Measurements from ENCODE around the gene ZNF853.

The ZNF853 gene

DNA sequence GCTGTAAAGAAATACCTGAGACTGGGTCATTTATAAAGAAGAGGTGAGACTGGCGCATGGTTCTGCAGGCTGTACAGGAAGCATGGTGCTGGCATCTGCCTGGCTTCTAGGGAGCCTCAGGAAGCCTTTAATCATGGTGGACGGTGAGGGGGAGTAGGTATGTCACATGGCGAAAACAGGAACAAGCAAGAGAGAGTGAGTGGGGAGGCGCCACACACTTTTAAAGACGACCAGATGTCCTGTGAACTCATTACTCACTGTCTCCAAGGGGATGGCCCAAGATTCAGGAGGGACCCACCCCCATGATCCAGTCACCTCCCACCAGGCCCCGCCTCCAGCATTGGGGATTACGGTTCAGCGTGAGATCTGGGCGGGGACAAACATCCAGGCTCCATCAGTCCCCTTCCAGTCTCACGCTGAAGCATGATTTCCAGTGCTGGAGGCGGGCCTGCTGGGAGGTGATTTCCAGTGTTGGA lies 24.9 kb downstream of the ZNF853 start:
- no peak overlapping the region for H3K4me3 ChIP-seq (ENCODE audit: low read depth, low read length)
- TF ChIP-seq, protein P1, sequence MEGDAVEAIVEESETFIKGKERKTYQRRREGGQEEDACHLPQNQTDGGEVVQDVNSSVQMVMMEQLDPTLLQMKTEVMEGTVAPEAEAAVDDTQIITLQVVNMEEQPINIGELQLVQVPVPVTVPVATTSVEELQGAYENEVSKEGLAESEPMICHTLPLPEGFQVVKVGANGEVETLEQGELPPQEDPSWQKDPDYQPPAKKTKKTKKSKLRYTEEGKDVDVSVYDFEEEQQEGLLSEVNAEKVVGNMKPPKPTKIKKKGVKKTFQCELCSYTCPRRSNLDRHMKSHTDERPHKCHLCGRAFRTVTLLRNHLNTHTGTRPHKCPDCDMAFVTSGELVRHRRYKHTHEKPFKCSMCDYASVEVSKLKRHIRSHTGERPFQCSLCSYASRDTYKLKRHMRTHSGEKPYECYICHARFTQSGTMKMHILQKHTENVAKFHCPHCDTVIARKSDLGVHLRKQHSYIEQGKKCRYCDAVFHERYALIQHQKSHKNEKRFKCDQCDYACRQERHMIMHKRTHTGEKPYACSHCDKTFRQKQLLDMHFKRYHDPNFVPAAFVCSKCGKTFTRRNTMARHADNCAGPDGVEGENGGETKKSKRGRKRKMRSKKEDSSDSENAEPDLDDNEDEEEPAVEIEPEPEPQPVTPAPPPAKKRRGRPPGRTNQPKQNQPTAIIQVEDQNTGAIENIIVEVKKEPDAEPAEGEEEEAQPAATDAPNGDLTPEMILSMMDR (IDR thresholded peaks at IDR 0.05; ENCODE audit: low read depth, low read length) = no peak

DNA sequence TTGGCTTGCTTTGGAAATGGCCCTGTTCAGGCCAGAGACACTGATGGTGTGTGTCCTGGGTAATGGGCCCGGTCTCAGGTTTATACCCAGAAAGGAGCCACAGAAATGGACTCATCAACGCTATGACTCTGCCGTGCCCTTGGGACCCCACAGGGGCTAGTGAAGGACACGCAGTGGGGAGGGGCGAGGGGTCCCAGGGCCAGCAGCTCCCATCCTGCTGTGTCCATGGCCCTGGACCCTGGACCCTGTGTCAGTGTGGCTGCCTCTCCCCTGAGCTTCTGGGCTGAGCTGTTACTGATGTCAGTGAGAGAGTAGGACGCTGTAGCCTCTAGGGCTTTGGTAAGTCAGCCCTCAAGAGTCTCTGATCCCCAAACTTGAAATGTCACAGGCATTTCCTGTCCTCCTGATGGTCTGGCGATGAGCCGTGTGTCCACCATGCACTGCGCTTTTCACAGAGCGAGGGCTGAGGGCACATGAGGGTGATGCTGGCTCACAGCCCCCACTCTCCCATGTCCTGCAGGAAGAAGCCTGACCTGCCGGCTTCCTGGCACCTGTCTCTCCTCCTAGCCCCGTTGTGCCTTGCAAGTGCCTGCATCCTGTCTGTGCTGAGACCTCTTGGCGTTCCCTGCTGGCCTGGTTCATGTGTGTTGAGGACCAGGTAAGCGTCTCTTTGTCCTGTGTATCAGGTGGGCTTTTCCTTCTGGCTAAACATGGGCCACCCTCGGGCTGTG lies 26.1 kb downstream of the ZNF853 start:
- TF ChIP-seq, protein P1 (IDR thresholded peaks at IDR 0.05; ENCODE audit: low read depth, low read length) = no peak
- no peak overlapping the region for H3K4me3 ChIP-seq (ENCODE audit: low read depth, low read length)

DNA sequence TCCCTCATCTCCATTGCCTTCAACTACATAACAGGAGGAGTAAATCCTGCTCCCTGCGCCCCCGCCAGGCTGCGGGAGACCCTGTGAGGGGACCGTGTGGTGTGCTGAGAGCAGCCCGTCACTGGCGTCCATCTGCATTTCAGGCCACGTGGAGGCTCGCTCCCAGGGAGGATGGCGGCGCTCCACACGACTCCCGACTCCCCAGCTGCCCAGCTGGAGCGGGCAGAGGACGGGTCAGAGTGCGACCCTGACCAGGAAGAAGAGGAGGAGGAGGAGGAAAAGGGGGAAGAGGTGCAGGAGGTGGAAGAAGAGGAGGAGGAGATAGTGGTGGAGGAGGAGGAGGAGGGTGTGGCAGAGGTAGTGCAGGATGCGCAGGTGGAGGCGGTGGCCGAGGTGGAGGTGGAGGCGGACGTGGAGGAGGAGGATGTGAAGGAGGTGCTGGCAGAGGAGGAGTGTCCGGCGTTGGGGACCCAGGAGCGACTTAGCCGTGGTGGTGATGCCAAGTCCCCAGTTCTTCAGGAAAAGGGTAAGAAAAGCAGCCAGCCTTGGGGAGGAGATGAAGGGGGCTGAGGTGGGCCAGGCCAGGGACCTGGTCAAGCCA lies 26.9 kb downstream of the ZNF853 start:
- H3K4me3 ChIP-seq (ENCODE audit: low read depth, low read length) = no peak overlapping the region
- TF ChIP-seq, protein P1 (IDR thresholded peaks at IDR 0.05; ENCODE audit: low read depth, low read length) = no peak

DNA sequence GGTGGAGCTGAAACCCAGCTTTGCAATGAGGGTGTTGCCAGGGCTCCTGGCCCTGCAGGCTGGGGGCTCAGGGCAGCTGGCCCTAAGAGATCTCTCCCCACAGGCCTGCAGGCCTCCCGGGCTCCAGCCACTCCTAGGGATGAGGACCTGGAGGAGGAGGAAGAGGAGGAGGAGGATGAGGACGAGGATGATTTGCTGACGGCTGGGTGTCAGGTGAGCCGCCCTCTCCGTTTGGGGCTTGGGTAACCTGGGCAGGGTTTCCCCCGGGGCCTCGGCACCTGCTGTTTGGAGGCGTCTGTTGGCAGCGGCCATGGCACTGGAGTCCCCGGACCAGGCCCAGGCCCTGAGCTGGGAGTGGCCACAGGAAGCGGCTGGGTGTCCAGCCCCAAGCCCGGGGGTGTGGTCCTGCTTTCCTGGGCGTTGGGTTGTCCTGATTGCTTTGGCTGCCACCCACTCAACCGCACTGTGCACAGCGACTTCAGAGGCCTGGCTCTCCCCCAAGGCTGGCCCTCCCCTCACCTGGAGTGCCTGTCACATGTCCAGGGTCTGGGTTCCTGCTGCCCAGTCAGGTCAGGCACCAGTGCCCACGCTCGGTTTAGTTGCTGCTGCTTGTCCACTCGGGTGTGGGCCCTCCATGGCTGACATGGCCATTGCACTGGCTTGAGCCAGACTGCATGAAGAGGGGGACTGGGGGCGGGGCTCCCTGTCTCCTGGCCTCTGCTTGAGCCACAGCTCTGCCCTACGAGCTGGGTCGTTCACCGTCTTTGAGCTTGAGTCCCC lies 27.6 kb downstream of the ZNF853 start:
- H3K4me3 ChIP-seq (ENCODE audit: low read depth, low read length) = no peak overlapping the region
- TF ChIP-seq, protein P1 (IDR thresholded peaks at IDR 0.05; ENCODE audit: low read depth, low read length) = no peak

DNA sequence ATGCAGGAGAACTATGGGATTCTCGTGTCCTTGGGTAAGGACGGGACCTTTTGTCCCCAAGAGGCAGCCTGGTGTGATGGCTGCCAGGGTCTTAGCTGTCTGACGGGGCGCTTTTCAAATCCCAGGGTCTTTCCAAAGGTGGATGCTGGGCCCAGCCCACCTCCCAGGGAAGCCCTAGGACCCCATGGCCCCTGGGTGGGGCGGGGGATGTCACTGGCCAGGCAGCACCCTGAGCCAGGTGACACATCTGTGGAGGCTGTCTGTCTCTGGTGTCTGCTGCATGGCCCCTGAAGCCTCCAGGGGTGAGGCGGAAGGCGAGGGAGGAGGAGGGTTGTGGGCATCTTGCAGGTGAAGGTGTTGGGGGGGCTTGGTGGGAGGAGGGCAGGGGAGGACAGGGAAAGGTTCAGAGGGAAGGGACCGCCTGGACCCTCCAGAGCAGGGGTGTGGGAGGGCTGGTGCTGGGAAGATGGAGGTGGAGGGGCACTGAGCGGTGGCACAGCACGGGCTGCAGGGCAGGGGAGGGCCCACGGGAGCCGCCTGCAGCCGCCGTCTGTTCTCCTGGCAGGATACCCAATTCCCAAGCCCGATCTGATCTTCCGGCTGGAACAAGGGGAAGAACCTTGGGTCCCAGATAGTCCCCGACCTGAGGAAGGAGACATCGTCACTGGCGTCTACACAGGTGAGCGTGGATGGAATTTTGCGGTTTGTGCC lies 28.7 kb downstream of the ZNF853 start:
- no peak overlapping the region for H3K4me3 ChIP-seq (ENCODE audit: low read depth, low read length)
- TF ChIP-seq, protein P1 (IDR thresholded peaks at IDR 0.05; ENCODE audit: low read depth, low read length) = no peak

DNA sequence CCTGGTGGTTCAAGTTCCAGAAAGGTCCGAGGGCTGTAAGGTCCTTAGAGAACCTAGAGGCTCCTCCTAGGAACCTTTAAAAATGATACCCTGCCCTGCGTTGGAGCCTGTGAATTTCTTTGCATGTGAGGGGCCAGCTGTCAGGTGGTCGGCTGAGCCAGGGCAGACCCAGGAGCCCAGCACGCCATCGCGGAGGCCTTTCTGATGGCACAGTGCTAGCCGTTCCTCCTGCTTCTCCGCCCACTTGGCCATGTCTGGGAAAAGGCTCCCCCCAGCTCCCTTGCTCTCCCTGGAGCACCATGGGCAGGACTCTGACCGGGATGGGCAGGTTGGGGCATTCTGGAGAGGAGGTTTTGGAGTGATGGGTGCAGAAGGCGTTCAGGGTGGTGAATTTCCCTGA lies 29.3 kb downstream of the ZNF853 start:
- TF ChIP-seq, protein P1 (IDR thresholded peaks at IDR 0.05; ENCODE audit: low read depth, low read length) = no peak
- no peak overlapping the region for H3K4me3 ChIP-seq (ENCODE audit: low read depth, low read length)

All from WI38 (cell line).